ENCODE measurements around the gene KSR1. TPM values are rescaled to one million over a fixed set of nuclear protein-coding genes. Genes with fewer than 3 reads are reported as not detected.
A peak's percentile ranks its signal among the peaks of the same experiment; 100 is the strongest.

The KSR1 gene
- total RNA-seq, 2 experiments from 2014 or later, result 53.9 to 58.2 TPM

DNA sequence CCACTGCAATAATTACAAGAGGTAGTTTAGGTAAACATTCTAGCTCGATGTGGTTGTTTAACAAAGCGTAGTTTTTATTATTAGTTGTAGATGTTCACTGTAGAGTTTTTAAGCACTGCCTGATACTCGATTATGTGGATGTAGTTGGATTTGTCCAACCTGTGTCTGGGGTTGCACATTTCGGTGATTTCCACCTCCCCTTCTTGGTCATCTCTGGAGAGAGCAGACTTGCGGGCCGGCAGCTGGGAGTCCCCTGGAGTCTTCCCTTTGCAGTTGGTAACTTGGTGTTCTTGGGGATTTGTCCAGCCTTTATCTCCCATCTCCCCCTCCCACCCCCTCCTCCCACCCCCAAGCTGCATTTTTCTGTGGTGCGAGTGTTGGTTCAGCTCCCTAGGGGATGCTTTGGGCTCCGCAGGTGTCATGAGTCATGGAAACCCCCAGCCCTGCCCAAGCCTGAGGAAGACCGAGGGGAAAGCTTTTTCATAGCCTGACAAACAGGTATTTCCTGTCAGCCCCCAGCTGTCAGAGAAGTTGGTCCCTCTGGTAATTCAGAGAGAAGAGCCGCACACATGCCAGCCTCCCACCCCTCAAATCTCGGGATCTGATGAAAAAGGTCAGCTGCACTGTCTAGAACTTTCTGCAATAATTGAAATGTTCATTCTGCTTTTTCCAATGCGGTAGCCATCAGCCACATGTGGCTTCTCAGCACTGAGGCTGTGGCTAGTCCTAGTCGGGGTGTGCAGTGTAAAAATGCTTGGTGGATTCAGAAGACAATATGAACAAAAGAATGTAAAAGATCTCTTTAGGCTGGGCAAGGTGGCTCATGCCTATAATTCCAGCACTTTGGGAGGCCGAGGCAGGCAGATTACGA lies 50.3 kb downstream of the KSR1 start:
- intact Hi-C loops (cut with micrococcal nuclease), result no loop called here
- TF ChIP-seq CTCF (IDR thresholded peaks at IDR 0.05), result no peak
- no peaks in the 10 kb centered on the region for H3K27me3 Mint-ChIP-seq
- ChIA-PET POLR2A (interaction anchor here (0.6 to 1.1 kb wide), 2 partner anchors 16 to 98 kb away, joined by 3 read pairs; no protein-coding TSS in a partner anchor), CTCF (no interaction called here)
- H3K36me3 Mint-ChIP-seq (ENCODE audit: low read depth), result peaks cover 10% of the 10 kb centered on the region
- H3K4me3 Mint-ChIP-seq, result no peak overlapping the region
- ATAC-seq (peak; percentile 58), DNase-seq (no peak)
- peaks cover 16% of the 10 kb centered on the region for H3K4me1 Mint-ChIP-seq (ENCODE audit: low read depth)
- H3K9me3 Mint-ChIP-seq, result peaks cover 4% of the 10 kb centered on the region
- peak overlapping the region; percentile 30 for H3K27ac Mint-ChIP-seq

GRCh38 chr17:27511168-27511883 lies 55.1 kb downstream of the KSR1 start:
- H3K36me3 Mint-ChIP-seq (ENCODE audit: low read depth), result peaks cover 3% of the 10 kb centered on the region
- no peaks in the 10 kb centered on the region for H3K9me3 Mint-ChIP-seq
- POLR2A ChIA-PET, result interaction anchor here (0.6 kb wide), 1 partner anchor 31 kb away, joined by 3 read pairs; no protein-coding TSS in a partner anchor
- DNase-seq (no peak), ATAC-seq (no peak)
- no peak for TF ChIP-seq CTCF (IDR thresholded peaks at IDR 0.05)
- CTCF ChIA-PET, result interaction anchor here (1.2 to 1.3 kb wide), 2 partner anchors 9 to 143 kb away, joined by 3 to 5 read pairs; no protein-coding TSS in a partner anchor
- intact Hi-C loops (cut with micrococcal nuclease), result no loop called here
- peaks cover 7% of the 10 kb centered on the region for H3K4me1 Mint-ChIP-seq (ENCODE audit: low read depth)
- no peak overlapping the region for H3K27ac Mint-ChIP-seq
- no peak overlapping the region for H3K4me3 Mint-ChIP-seq
- no peaks in the 10 kb centered on the region for H3K27me3 Mint-ChIP-seq

- CTCF ChIA-PET, result interaction anchor here (1.3 to 1.4 kb wide), 2 partner anchors 12 to 143 kb away, joined by 3 to 4 read pairs; no protein-coding TSS in a partner anchor
- Mint-ChIP-seq H3K4me1 (ENCODE audit: low read depth) (no peaks in the 10 kb centered on the region), H3K27me3 (no peaks in the 10 kb centered on the region), H3K9me3 (no peaks in the 10 kb centered on the region), H3K27ac (no peak overlapping the region), H3K36me3 (ENCODE audit: low read depth) (no peaks in the 10 kb centered on the region), H3K4me3 (no peak overlapping the region)
- POLR2A ChIA-PET, result interaction anchor here (0.6 kb wide), 1 partner anchor 31 kb away, joined by 3 read pairs; no protein-coding TSS in a partner anchor
- no peak for TF ChIP-seq CTCF (IDR thresholded peaks at IDR 0.05)
- no peak for DNase-seq
- ATAC-seq, result no peak
- intact Hi-C loops (cut with micrococcal nuclease), result no loop called here
These were observed 55.8 kb downstream of the KSR1 start for GRCh38 chr17:27512031-27512430.

GRCh38 chr17:27512511-27513346 lies 56.5 kb downstream of the KSR1 start:
- POLR2A ChIA-PET, result interaction anchor here (0.7 kb wide), 1 partner anchor 19 kb away, joined by 4 read pairs; no protein-coding TSS in a partner anchor
- no peak for TF ChIP-seq CTCF (IDR thresholded peaks at IDR 0.05)
- H3K9me3 Mint-ChIP-seq, result no peaks in the 10 kb centered on the region
- intact Hi-C loops (cut with micrococcal nuclease), result no loop called here
- no peak overlapping the region for H3K27ac Mint-ChIP-seq
- H3K27me3 Mint-ChIP-seq, result no peaks in the 10 kb centered on the region
- H3K4me3 Mint-ChIP-seq, result no peak overlapping the region
- ATAC-seq (no peak), DNase-seq (no peak)
- H3K36me3 Mint-ChIP-seq (ENCODE audit: low read depth), result no peaks in the 10 kb centered on the region
- CTCF ChIA-PET, result interaction anchor here (1.3 to 1.4 kb wide), 2 partner anchors 11 to 142 kb away, joined by 3 to 4 read pairs; no protein-coding TSS in a partner anchor
- H3K4me1 Mint-ChIP-seq (ENCODE audit: low read depth), result peaks cover 2% of the 10 kb centered on the region
